SIG-M5 (cell line): ENCODE measurements around the gene SHKBP1.
"Not testable (repeated sequence)": the region's sequence is repeated elsewhere in the genome, so short reads cannot be mapped to it uniquely, and the experiment has no call there.

Source experiments
- DNase-seq: peaks from one replicate; lab custom pipeline; 2025; lab: John Stamatoyannopoulos, UW

The SHKBP1 gene

DNA sequence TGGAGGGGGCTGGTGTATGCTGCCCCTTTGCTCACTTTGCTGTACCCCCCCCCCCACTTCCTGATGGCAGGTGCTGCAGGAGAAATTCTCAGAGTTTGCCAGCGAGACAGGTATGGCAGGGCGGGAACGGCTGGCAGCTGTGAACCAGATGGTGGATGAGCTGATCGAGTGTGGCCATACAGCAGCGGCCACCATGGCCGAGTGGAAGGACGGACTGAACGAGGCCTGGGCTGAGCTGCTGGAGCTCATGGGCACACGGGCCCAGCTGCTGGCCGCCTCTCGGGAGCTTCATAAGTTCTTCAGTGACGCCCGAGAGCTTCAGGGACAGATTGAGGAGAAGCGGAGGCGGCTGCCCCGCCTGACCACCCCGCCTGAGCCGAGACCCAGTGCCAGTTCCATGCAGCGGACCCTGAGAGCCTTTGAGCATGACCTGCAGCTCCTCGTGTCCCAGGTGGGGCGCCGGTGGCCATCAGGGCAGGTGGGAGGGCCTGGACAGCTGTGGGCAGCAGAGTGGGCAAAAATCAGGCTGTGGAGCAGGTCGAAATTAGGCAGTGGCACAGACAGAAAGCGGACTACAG is 19.6 kb upstream of the SHKBP1 start:
- DNase-seq, result no peak

DNA sequence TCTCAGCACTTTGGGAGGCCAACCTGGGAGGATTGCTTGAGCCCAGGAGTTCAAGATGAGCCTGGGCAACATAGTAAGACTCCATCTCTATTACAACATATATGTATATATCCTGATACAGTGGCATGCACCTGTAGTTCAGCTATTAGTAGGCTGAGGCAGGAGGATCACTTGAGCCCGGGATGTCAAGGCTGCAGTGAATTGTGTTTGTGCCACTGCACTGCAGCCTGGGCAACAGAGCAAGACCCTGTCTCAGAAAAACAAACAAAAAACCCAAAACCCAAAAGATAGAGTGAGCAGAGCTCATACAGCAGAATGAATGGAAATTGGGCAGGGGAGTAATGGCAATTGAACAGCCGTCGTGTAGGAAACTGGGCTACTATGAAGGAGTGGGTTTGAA is 17.3 kb upstream of the SHKBP1 start:
- DNase-seq, result no peak

DNA sequence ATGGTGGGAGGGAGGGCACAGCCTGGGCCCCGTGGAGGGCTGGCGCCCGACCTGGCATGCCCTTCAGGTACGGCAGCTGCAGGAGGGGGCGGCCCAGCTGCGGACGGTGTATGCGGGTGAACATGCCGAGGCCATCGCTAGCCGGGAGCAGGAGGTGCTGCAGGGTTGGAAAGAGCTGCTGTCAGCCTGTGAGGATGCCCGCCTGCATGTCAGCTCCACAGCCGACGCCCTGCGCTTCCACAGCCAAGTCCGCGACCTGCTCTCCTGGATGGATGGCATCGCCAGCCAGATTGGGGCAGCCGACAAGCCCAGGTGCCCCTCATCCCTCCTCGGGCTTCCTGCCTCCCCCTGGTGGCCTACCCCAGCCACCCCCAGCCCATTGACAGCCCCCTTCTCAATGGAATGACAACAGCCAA is 16.6 kb upstream of the SHKBP1 start:
- no peak for DNase-seq

GRCh38 chr19:40561947-40562346 is 14.7 kb upstream of the SHKBP1 start:
- no peak for DNase-seq

GRCh38 chr19:40564535-40564934 is 12.1 kb upstream of the SHKBP1 start:
- not testable (repeated sequence) for DNase-seq

GRCh38 chr19:40565355-40565754 is 11.3 kb upstream of the SHKBP1 start:
- no peak for DNase-seq

GRCh38 chr19:40565910-40566495 is 10.7 kb upstream of the SHKBP1 start:
- DNase-seq, result no peak

GRCh38 chr19:40567040-40567749 is 9.5 kb upstream of the SHKBP1 start:
- DNase-seq, result no peak

GRCh38 chr19:40567750-40568494 is 8.8 kb upstream of the SHKBP1 start:
- no peak for DNase-seq

- DNase-seq, result peak; percentile 86
These were observed 6.2 kb upstream of the SHKBP1 start for GRCh38 chr19:40570313-40571004.

DNA sequence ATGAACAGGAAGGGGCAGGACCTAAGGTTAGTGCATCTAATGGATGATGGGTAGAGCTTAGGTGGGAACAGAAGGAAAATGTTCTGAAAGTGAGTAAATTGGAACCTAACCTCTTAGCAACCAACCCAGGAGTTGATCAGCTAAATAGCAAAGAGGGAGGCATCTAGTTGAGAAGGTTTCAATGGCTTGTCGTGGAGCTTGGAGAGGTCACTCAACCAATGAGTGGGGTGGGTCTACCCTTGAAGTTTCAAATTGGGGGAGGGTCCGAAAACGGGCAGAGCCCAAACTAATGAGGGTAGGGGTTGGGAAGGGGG is 5.7 kb upstream of the SHKBP1 start:
- DNase-seq, result no peak

- DNase-seq, result no peak
These were observed 4.7 kb upstream of the SHKBP1 start for GRCh38 chr19:40571831-40572495.

DNA sequence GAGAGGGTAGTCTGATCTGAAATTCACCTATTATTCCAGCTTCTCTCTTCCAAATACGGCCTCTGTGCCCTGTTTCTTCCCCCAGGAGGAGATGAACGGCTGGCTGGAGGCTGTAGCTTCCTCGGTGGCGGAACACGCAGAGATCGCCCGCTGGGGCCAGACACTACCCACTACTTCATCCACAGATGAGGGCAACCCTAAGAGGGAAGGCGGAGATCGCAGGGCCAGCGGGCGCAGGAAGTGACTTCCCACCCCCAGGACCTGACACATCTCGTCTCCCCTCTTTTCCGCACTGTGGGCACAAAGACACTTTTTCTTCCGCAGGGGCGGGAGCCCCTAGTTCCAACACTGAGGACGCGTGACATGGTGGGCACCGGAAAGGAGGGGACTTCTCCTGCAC is 1.3 kb upstream of the SHKBP1 start:
- no peak for DNase-seq

- no peak for DNase-seq
These were observed 505 bp upstream of the SHKBP1 start for GRCh38 chr19:40576151-40576584.

GRCh38 chr19:40578442-40578908 is 1.8 kb downstream of the SHKBP1 start:
- DNase-seq, result no peak

DNA sequence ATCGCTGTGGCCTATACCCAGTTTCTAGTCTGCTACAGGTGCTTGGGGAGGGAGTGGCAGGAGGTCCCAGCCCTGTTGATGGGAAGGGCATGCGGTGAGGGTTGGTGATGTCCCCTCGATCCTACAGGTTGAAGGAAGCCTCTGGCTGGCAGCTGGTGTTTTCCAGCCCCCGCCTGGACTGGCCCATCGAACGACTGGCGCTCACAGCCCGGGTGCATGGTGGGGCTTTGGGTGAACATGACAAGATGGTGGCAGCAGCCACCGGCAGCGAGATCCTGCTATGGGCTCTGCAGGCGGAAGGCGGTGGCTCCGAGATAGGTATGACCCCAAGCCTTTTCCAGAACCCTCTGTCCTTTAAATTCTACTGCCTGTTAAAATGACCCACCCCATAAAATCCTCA is 3.9 kb downstream of the SHKBP1 start:
- no peak for DNase-seq

GRCh38 chr19:40581531-40581930 is 4.9 kb downstream of the SHKBP1 start:
- no peak for DNase-seq

GRCh38 chr19:40582467-40582866 is 5.8 kb downstream of the SHKBP1 start:
- DNase-seq, result no peak

- DNase-seq, result no peak
These were observed 6.6 kb downstream of the SHKBP1 start for GRCh38 chr19:40583283-40583682.

DNA sequence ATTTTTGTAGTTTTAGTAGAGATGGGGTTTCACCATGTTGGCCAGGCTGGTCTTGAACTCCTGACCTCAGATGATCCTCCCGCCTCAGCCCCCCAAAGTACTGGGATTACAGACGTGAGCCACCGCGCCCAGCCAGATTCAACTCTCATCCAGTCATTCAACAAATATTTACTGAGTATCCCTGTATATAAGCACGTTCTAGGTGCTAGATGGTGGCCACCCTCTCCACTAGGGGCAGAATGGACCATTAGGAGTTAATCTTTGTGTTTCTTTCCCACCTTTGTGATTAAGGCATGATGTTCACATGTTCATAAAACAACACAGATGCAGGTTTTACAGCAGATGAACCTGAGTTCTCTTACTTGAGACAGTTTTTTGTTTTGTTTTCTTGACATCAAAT is 7.3 kb downstream of the SHKBP1 start:
- DNase-seq, result no peak

DNA sequence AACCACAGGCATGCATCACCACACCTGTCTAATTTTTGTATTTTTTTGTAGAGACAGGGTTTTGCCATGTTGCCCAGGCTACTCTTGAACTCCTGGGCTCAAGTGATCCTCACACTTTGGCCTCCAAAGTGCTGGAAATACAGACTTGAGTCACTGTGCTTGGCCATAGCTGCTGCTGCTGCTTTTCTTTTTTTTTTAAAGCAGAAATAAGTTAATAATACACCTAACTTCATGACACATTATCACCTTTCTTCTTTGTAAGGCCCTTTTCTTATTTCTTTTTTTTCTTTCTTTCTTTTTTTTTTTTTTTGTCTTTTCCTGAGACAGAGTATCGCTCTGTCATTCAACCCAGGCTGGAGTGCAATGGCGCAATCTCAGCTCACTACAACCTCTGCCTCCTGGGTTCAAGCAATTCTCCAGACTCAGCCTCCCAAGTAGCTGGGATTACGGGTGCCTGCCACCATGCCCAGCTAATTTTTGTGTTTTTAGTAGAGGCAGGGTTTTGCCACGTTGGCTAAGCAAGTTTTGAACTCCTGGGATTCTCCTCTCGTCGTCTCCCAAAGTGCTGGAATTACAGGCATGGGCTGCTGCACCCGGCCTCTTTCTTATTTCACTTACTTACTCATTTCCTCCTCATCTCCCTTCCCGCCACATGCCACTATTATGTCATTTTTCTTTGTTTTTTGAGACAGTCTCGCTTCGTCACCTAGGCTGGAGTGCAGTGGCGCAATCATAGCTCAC is 8.7 kb downstream of the SHKBP1 start:
- peak; percentile 42 for DNase-seq
